ENCODE measurements around the gene PYGO2. TPM values are rescaled to one million over a fixed set of nuclear protein-coding genes. Genes with fewer than 3 reads are reported as not detected.
A peak's percentile ranks its signal among the peaks of the same experiment; 100 is the strongest.

Gene PYGO2
- total RNA-seq, 1 donor: 18.5 TPM

GRCh38 chr1:154975409-154976059, 14.0 kb upstream of the PYGO2 start:
- H3K4me1 ChIP-seq (ENCODE audit: insufficient read depth, low read length): peaks cover 41% of the 10 kb centered on the region
- peak overlapping the region; percentile 99 for H3K4me2 ChIP-seq (ENCODE audit: insufficient read depth, low read length)
- H3K27ac ChIP-seq (ENCODE audit: low read depth, low read length): peak overlapping the region; percentile 97
- no peaks in the 10 kb centered on the region for H3K9me3 ChIP-seq (ENCODE audit: low read depth, low read length)
- peaks cover 9% of the 10 kb centered on the region for H3K36me3 ChIP-seq (ENCODE audit: insufficient read depth, low read length)
- no peak for TF ChIP-seq CTCF (IDR thresholded peaks at IDR 0.05; ENCODE audit: extremely low read depth, low read depth, low read length)
- H3K79me2 ChIP-seq (ENCODE audit: insufficient read depth, low read length): peaks cover 37% of the 10 kb centered on the region
- peak overlapping the region; percentile 89 for H2AFZ ChIP-seq (ENCODE audit: low read length)
- peak; percentile 72 for DNase-seq (ENCODE audit: insufficient read length, low spot score, missing footprints)
- H4K20me1 ChIP-seq (ENCODE audit: insufficient read depth, low read length): no peaks in the 10 kb centered on the region
- peak overlapping the region; percentile 79 for H3K4me3 ChIP-seq (ENCODE audit: insufficient read depth, low read length)
- H3K27me3 ChIP-seq (ENCODE audit: insufficient read depth, low read length): no peaks in the 10 kb centered on the region

- Histone ChIP-seq H3K9me3 (ENCODE audit: low read depth, low read length) (no peaks in the 10 kb centered on the region), H3K27me3 (ENCODE audit: insufficient read depth, low read length) (no peaks in the 10 kb centered on the region), H3K36me3 (ENCODE audit: insufficient read depth, low read length) (peaks cover 9% of the 10 kb centered on the region), H3K27ac (ENCODE audit: low read depth, low read length) (peak overlapping the region; percentile 97), H3K4me2 (ENCODE audit: insufficient read depth, low read length) (peak overlapping the region; percentile 99), H3K79me2 (ENCODE audit: insufficient read depth, low read length) (peaks cover 44% of the 10 kb centered on the region), H4K20me1 (ENCODE audit: insufficient read depth, low read length) (no peaks in the 10 kb centered on the region), H3K4me1 (ENCODE audit: insufficient read depth, low read length) (peaks cover 46% of the 10 kb centered on the region), H2AFZ (ENCODE audit: low read length) (peak overlapping the region; percentile 89), H3K4me3 (ENCODE audit: insufficient read depth, low read length) (peak overlapping the region; percentile 79)
- no peak for TF ChIP-seq CTCF (IDR thresholded peaks at IDR 0.05; ENCODE audit: extremely low read depth, low read depth, low read length)
- peak; percentile 93 for DNase-seq (ENCODE audit: insufficient read length, low spot score, missing footprints)
Observed at GRCh38 chr1:154974808-154975408, 13.3 kb upstream of the PYGO2 start.

GRCh38 chr1:154974102-154974807, 12.7 kb upstream of the PYGO2 start, which contains the start of gene CKS1B:
Gene CKS1B, plus strand, starts transcription at chr1:154974681. Its CDS starts 65 bp downstream, at chr1:154974746.
- peaks cover 47% of the 10 kb centered on the region for H3K79me2 ChIP-seq (ENCODE audit: insufficient read depth, low read length)
- no peak for TF ChIP-seq CTCF (IDR thresholded peaks at IDR 0.05; ENCODE audit: extremely low read depth, low read depth, low read length)

More at GRCh38 chr1:154974102-154974807, 12.7 kb upstream of the PYGO2 start, which contains the start of gene CKS1B:
- Histone ChIP-seq H3K4me3 (ENCODE audit: insufficient read depth, low read length) (peak within 1 kb of the TSS; percentile 79), H3K27ac (ENCODE audit: low read depth, low read length) (peak within 1 kb of the TSS; percentile 97), H3K27me3 (ENCODE audit: insufficient read depth, low read length) (no peaks in the 10 kb centered on the region), H2AFZ (ENCODE audit: low read length) (peak within 1 kb of the TSS; percentile 89), H3K36me3 (ENCODE audit: insufficient read depth, low read length) (peaks cover 9% of the 10 kb centered on the region), H4K20me1 (ENCODE audit: insufficient read depth, low read length) (peaks cover 4% of the 10 kb centered on the region), H3K4me1 (ENCODE audit: insufficient read depth, low read length) (peaks cover 48% of the 10 kb centered on the region), H3K9me3 (ENCODE audit: low read depth, low read length) (no peaks in the 10 kb centered on the region), H3K4me2 (ENCODE audit: insufficient read depth, low read length) (peak within 1 kb of the TSS; percentile 99)
- DNase-seq (ENCODE audit: insufficient read length, low spot score, missing footprints): peak; percentile 97
